ENCODE data around the gene WWOX.

Gene WWOX

DNA sequence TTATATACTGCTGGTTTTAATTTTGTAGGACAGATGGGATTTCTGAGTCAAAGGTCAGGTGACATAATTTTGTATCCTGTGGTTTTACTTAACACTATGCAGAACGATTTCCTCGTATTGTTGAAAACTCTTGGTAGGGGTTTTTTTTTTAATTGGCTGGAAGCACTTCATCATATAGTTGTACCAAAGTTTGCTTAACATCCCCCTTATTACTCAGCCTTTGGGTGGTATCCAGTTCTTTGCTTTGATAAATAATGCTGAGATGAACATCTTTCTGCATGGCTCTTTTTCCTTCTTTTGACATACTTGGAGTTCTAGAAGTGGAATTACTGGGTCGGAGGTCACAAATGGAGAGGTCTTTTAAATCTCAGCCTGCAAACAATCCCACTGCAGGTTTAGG lies 1082.0 kb downstream of the WWOX start:
- no peak for DNase-seq (ENCODE audit: low spot score)

DNA sequence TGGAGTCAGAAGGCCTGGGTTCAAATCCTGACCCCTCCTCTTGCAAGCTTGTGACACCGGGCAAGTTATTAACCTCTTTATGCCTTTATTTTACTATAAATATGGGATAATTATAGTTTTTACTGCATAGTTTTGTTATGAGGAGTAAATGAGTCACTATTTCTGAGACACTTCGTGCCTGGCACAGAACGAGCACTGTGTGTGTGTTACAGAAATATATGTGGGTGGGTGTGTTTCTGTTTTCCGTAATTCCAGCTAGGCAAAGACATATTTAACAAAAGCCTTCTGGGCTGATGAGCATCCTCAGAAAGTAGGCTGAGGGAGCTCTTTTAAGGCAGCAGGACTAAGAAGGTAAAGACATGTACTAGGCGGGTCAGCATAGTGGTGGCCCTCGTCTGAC lies 1083.2 kb downstream of the WWOX start:
- no peak for DNase-seq (ENCODE audit: low spot score)

GRCh38 chr16:79183571-79183970 lies 1084.1 kb downstream of the WWOX start:
- DNase-seq (ENCODE audit: low spot score): no peak

DNA sequence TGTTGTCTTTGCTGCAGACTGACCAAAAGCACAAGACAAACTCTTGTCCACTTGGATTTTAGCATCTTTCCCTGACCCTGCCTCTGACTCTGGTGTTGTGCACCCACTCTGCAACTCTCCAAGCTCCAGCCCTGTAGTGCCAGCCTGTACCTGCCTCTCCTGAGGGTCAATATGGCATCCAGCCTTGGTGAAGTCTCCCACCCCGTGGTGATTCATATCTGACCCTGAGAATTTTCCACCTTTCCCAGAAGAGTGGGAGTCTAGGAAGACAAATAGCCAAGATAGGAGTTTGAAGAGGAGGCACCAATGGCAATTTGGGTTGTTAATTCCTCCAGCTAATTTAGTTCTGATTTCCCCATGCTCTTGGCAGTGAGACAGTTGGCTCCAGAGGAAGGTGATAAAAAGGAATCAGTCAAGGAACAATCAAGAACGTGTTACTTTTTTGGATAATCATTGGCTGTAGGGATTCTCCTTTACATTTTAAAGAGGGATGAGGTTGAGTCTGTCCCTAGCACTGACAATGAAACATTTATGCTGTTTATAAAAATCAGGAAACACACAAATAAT lies 1085.1 kb downstream of the WWOX start:
- DNase-seq (ENCODE audit: low spot score): no peak

GRCh38 chr16:79185711-79186110 lies 1086.3 kb downstream of the WWOX start:
- no peak for DNase-seq (ENCODE audit: low spot score)

GRCh38 chr16:79186196-79186595 lies 1086.7 kb downstream of the WWOX start:
- no peak for DNase-seq (ENCODE audit: low spot score)

- DNase-seq (ENCODE audit: low spot score): no peak
Measured at GRCh38 chr16:79188115-79188738, 1088.8 kb downstream of the WWOX start.

DNA sequence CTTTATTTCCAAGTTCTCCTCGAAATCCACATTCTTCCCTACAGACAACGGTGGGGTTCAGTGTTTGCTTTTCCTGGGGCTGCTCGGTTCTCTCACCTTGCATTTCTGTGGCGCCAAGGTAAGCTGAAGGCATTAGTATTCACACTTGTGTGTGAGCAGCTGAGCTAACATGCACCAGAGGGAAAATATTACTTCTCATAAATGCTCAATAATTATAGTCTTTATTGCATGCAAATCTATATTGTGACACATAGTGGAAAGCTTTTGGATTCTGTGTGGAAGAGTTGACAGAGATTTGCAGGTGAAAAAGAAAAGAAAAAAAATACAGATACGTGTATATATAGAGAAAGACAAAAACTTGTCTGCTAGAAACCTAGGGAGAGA lies 1089.3 kb downstream of the WWOX start:
- no peak for DNase-seq (ENCODE audit: low spot score)

DNA sequence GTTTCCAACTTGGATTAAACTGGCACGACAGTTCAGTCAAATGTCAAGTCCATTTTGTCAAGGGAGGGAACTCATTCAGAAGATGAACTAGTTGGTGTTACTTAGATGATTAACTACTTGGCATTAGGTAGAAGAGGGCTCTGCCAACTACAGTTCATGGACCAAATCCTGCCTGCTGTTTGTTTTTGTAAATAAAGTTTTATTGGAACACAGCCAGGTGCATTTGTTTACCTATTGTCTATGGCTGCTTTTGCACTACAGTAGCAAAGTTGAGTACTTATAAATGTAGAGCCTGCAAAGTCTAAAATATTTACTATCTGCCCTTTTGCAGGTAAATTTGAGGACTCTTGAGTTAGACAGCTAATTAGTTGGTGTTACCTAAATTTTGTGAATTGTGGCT lies 1091.1 kb downstream of the WWOX start:
- DNase-seq (ENCODE audit: low spot score): no peak

DNA sequence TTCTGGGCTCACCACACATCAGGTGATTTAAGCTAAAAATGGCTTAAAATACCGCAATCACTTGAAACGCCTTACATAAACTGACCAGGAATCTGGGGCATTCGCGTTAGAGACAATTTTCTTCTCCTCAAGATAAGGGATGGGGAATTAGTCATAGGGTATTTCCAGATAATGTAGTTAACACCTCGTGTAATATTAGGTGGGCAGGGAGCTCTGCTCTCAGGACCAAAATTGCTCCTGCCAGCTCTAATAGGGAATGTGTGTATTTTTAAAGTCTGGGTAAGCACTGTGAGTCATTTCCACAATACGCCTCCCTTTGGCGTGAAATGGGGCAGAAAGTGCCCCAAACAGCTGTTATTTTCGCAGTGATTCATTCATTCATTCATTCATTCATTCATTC lies 1092.5 kb downstream of the WWOX start:
- DNase-seq (ENCODE audit: low spot score): no peak

GRCh38 chr16:79192904-79193303 lies 1093.5 kb downstream of the WWOX start:
- DNase-seq (ENCODE audit: low spot score): no peak

DNA sequence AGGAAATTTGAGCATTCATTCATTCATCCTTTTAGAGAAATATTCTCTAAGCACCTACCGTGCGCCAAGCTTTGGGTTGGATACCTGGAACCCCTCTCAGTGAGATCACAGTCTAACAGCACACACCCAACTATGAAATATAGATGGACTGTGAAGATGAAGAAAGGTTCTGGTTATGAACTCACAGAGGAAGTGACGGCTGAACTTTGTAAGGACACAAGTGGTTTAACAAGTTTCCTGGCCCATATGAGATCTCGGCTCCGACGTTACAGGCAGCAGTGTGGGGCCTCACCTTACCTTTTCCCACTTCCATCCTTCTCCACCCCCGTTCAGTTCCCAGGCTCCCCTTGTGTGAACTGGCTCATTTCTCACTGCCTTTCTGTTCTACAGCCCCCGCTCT lies 1094.8 kb downstream of the WWOX start:
- no peak for DNase-seq (ENCODE audit: low spot score)

DNA sequence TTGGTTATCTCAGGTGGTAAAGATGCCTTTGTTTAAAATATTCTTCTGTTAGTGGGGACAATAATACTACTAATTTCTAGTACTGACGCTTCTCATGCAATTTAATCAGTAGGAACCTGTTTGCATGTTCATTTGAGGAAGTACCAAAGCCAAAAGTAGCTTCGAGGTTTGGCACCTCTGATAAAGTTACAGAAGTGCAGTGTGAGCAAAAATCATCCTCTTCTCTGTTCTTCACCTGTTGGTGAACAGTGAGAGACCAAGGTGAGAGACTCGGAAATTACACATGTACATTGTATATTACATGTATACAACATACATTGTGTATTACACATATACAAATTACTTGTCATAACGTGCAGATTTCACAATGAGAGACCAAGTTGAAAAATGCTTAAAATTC lies 1096.5 kb downstream of the WWOX start:
- no peak for DNase-seq (ENCODE audit: low spot score)

DNA sequence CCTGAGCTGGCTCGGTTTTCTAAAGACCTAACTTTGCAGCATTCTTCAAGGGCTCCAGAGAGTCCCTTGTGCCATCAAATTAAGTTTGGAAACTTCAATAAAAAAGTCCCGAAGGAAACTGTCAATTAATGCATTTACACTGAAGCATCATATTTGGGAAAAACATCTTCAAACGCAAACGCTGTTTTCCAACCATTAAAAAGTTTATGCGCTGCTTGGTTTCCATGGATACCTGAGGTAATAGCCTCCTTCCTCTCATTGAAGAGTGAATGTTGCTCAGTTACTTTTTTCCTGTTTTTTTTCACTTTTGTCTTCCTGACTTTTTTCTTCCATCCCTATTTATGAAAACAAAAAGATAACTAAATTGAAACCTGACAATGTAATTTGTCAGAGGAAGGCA lies 1102.0 kb downstream of the WWOX start:
- no peak for DNase-seq (ENCODE audit: low spot score)

DNA sequence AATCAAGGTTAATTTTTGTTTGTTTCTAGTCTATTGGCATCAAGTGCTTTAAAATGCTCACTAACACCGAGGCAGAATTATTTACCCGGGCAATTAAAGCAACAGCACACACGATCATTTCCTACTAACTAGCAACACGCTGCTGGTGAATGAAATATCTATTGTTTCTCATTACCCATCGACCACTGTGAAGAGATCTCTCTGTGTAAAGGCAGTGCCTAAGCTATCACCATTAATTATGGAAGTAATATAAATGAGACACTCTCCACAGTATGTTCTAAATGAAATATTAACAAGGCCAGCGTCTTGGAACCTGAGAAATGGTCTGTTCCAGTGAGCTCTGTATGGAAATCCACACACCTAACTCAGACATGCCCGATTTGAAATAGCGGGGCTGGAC lies 1103.5 kb downstream of the WWOX start:
- DNase-seq (ENCODE audit: low spot score): no peak

DNA sequence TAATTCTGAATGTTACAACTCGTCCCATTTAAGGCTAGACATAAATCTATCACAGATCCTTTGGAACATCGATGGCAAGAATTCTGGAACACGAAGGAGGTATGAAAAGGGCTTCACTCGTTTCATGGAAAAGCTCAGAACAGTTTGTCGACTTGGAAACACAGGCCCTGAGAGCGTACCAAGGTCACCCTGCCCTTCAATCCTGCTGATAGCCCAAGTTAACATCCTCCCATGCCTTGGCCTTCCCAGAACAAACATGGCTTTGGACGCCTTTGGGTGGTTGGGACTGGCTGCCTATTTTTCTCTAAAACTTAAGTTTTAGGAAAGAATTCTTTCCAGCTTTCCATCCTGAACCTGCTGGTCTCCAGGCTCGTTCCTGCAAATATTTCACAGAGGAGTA lies 1105.0 kb downstream of the WWOX start:
- DNase-seq (ENCODE audit: low spot score): no peak

GRCh38 chr16:79206889-79207288 lies 1107.4 kb downstream of the WWOX start:
- DNase-seq (ENCODE audit: low spot score): no peak

GRCh38 chr16:79209308-79209707 lies 1109.9 kb downstream of the WWOX start:
- no peak for DNase-seq (ENCODE audit: low spot score)

DNA sequence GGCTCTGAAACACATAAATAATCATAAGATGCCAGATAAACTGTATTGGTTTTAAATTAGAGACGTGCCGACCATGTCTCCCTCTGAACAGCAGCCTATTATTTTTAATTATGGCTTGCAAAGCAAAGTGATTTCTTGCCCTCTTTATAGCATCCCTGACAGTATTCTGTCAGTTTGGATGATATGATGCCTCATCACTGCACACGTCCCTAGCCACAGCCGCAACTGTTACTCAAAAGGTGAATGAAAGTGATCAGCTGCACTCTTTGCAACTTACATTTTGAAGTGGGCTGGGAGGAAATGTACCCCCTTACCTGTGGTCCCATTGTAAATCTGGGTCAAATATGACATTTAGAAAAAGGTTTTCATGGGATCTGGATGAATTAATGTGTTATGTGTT lies 1111.2 kb downstream of the WWOX start:
- no peak for DNase-seq (ENCODE audit: low spot score)

GRCh38 chr16:79211586-79211985 lies 1112.1 kb downstream of the WWOX start:
- no peak for DNase-seq (ENCODE audit: low spot score)

- DNase-seq (ENCODE audit: low spot score): no peak
Measured at GRCh38 chr16:79212114-79212791, 1112.8 kb downstream of the WWOX start.

DNA sequence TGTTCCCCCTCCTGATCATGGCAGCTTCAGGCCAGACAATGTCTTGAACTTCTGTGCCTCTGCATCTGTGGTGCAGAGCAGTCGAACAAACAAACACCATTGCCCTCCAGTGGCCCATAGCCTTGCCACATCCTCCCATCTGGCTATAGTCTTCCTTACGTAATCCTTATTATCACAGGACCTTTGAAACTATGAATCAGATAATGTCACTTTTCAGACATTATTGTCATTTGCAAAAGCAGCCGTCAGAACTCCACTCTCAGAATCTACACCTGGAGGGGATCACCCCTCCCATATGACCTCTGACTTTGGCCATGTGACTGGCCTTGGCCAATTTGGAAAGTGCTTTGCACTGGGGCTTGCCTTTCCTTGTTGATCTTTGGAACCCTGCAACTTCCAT lies 1113.8 kb downstream of the WWOX start:
- DNase-seq (ENCODE audit: low spot score): no peak

DNA sequence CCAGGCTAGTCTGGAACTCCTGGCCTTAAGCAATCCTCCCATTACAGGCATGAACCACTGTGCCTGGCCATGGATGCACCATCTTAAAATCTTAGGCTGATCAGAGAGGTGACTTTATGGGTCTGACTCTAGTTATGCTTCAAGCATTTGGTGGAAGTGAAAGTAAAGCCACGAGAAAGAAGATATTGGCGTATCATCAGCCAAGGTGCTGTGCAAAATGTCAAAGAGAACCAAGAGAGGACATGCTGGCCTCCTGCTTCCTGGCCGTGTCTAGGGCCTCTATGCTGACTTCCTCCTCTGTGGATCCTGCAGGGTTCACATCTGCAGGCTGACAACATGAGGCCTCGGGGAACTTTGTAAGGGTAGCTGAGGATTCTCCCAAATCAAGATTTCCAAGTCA lies 1115.8 kb downstream of the WWOX start:
- DNase-seq (ENCODE audit: low spot score): no peak
